Transverse colon (tissue), 3 donors: ENCODE results near the gene ZDHHC14.

ENCODE experiments used
- CTCF ChIP-seq, 5 experiments: fragments of 200-600 bp in 3 of 5; fragments of 450-650 bp in 2 of 5; sonication (generic) in 3 of 5; IDR thresholded peaks; 1 replicate in 2 of 5; 2 replicates in 3 of 5; pipeline ENCODE4 v1.5.1; 2016 to 2017; ENCODE audit warnings: antibody characterized with exemption in 5 of 5, inconsistent platforms in 3 of 5, mild to moderate bottlenecking in 2 of 5, moderate library complexity in 1 of 5
- POLR2A ChIP-seq: fragments of 450-650 bp; IDR thresholded peaks from one replicate; pipeline ENCODE4 v1.6.1; 2016; ENCODE audit warnings: antibody characterized with exemption, mild to moderate bottlenecking, moderate library complexity

GRCh38 chr6:157534134-157534871 is 153.3 kb downstream of the ZDHHC14 start:
- TF ChIP-seq CTCF (IDR thresholded peaks at IDR 0.05) (no peak), POLR2A (no peak)
